ENCODE results near the gene PEX11B.

DNA sequence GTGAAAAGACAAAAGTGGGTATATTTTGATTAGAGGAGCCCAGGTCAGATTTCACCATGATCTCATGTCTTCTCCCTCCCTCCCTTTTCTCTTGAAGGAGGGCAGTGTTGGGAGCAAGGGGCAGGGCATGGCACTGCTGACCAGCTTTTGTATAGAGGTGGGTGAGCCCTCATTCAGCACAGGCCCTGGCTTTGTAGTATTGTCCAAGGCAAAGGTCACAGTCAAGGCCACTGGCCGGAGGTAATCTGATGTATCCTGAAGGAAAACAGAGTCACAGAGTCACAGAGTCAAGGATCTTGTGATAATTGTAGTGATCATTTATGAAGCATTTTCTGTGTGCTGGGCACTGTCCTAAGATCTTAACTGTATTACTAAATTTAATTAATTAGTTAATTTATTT is 20.5 kb downstream of the PEX11B start:
- TF ChIP-seq, protein P1, sequence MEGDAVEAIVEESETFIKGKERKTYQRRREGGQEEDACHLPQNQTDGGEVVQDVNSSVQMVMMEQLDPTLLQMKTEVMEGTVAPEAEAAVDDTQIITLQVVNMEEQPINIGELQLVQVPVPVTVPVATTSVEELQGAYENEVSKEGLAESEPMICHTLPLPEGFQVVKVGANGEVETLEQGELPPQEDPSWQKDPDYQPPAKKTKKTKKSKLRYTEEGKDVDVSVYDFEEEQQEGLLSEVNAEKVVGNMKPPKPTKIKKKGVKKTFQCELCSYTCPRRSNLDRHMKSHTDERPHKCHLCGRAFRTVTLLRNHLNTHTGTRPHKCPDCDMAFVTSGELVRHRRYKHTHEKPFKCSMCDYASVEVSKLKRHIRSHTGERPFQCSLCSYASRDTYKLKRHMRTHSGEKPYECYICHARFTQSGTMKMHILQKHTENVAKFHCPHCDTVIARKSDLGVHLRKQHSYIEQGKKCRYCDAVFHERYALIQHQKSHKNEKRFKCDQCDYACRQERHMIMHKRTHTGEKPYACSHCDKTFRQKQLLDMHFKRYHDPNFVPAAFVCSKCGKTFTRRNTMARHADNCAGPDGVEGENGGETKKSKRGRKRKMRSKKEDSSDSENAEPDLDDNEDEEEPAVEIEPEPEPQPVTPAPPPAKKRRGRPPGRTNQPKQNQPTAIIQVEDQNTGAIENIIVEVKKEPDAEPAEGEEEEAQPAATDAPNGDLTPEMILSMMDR (IDR thresholded peaks at IDR 0.05) = no peak
- TF ChIP-seq POLR2A (IDR thresholded peaks at IDR 0.05) = no peak

All from heart left ventricle (tissue), 13 donors.